Ishikawa (cell line): Measurements from ENCODE around the gene SLC26A11.

ENCODE experiments used
- CEBPB ChIP-seq: IDR thresholded peaks from 2 replicates; pipeline ENCODE4 v1.6.1; 2012
- CREB1 ChIP-seq: IDR thresholded peaks from 2 replicates; pipeline ENCODE4 v1.6.1; 2012; ENCODE audit warnings: low read depth
- EP300 ChIP-seq: IDR thresholded peaks from 2 replicates; pipeline ENCODE4 v1.6.1; 2012; ENCODE audit warnings: borderline replicate concordance
- FOXM1 ChIP-seq: IDR thresholded peaks from 2 replicates; pipeline ENCODE4 v1.6.1; 2012; ENCODE audit warnings: low read depth, borderline replicate concordance
- MAX ChIP-seq: IDR thresholded peaks from 2 replicates; pipeline ENCODE4 v1.6.1; 2012
- REST ChIP-seq: IDR thresholded peaks from 2 replicates; pipeline ENCODE4 v1.6.1; 2012; ENCODE audit warnings: low read depth, mild to moderate bottlenecking
- TAF1 ChIP-seq: IDR thresholded peaks from 2 replicates; pipeline ENCODE4 v1.6.1; 2012; ENCODE audit warnings: low read depth, mild to moderate bottlenecking
- TCF12 ChIP-seq: IDR thresholded peaks from 2 replicates; pipeline ENCODE4 v1.6.1; 2012; ENCODE audit warnings: low read depth
- TEAD4 ChIP-seq: IDR thresholded peaks from 2 replicates; pipeline ENCODE4 v1.6.1; 2012
- USF1 ChIP-seq: IDR thresholded peaks from 2 replicates; pipeline ENCODE4 v1.6.1; 2012

- TF ChIP-seq TAF1: no peak
- TF ChIP-seq FOXM1: no peak
- no peak for TF ChIP-seq MAX
- no peak for TF ChIP-seq USF1
- no peak for TF ChIP-seq CREB1
- no peak for TF ChIP-seq CEBPB
- no peak for TF ChIP-seq TCF12
- TF ChIP-seq TEAD4: no peak
- no peak for TF ChIP-seq EP300
- no peak for TF ChIP-seq REST
Observed at GRCh38 chr17:80248894-80249710, 28.9 kb downstream of the SLC26A11 start.
